ENCODE data around the gene NRDC.

The NRDC gene

GRCh38 chr1:51839094-51839493 is 39.4 kb downstream of the NRDC start:
- DNase-seq (ENCODE audit: low spot score), result no peak
- Histone ChIP-seq H3K14ac (ENCODE audit: low read length) (no peak overlapping the region), H2AFZ (ENCODE audit: low read length) (no peak overlapping the region), H3K79me1 (ENCODE audit: low read depth, low read length) (no peaks in the 10 kb centered on the region), H2BK15ac (ENCODE audit: low read length) (no peak overlapping the region), H3K27ac (replicated peaks; ENCODE audit: low read length) (no peak overlapping the region), H3K18ac (ENCODE audit: low read length) (no peak overlapping the region), H3K9me3 (replicated peaks in 1 of 2; ENCODE audit: control insufficient read depth in 2 of 2, insufficient read depth in 1 of 2, low read depth in 1 of 2, low read length in 2 of 2) (no peaks in the 10 kb centered on the region), H3K4me2 (ENCODE audit: insufficient read depth, low read length, poor library complexity, severe bottlenecking) (no peak overlapping the region), H2AK5ac (ENCODE audit: low read depth, low read length) (no peak overlapping the region), H3K4me1 (ENCODE audit: control insufficient read depth in 2 of 2, insufficient read depth in 1 of 2, low read depth in 1 of 2, low read length in 2 of 2) (peaks cover 0 to 2% of the 10 kb centered on the region in 2 donors), H3K4ac (ENCODE audit: low read length) (no peak overlapping the region), H3K36me3 (replicated peaks in 1 of 2; ENCODE audit: control insufficient read depth in 2 of 2, insufficient read depth in 2 of 2, low read length in 2 of 2) (peaks cover 2 to 59% of the 10 kb centered on the region in 2 donors), H3K27me3 (ENCODE audit: control insufficient read depth in 3 of 3, insufficient read depth in 3 of 3, low read depth in 1 of 3, low read length in 3 of 3) (no peaks in the 10 kb centered on the region), H4K91ac (ENCODE audit: low read depth, low read length, poor library complexity) (no peak overlapping the region), H2BK12ac (ENCODE audit: low read length) (no peak overlapping the region), H2BK5ac (ENCODE audit: low read length) (no peak overlapping the region), H2BK120ac (ENCODE audit: low read depth, low read length) (no peak overlapping the region), H4K8ac (ENCODE audit: low read depth, low read length) (no peak overlapping the region), H3K4me3 (ENCODE audit: low read length in 2 of 2) (no peak overlapping the region), H3K9ac (ENCODE audit: low read depth, low read length, poor library complexity) (no peak overlapping the region), H3K23ac (ENCODE audit: low read depth, low read length, poor library complexity) (no peak overlapping the region)
- WGBS, 2 donors (ENCODE audit: extremely low coverage in 2 of 2, insufficient read length in 2 of 2, insufficient replicate concordance in 1 of 2), result no CpG with 5 or more reads among the region's 1 CpG

DNA sequence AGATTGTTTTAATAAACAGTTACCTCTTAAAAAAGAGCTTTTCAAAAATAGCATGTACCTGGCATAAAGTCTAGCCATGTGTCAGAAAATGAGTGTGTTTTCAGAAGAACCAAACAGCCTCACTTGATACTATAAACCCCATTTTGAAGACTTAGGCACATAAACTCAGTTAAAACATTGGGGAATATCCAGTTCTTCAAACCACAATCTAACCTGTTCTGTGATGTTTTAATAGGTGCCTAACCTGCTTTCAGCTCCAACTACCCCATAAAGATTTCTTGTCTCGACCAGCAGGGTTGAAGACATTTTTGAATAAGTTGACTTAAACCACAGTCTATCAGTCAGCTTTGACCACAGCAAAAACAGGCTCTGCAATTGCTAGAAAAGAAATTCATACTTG is 41.3 kb downstream of the NRDC start:
- Histone ChIP-seq H4K91ac (ENCODE audit: low read depth, low read length, poor library complexity) (no peak overlapping the region), H2BK120ac (ENCODE audit: low read depth, low read length) (no peak overlapping the region), H4K8ac (ENCODE audit: low read depth, low read length) (no peak overlapping the region), H3K9me3 (replicated peaks in 1 of 2; ENCODE audit: control insufficient read depth in 2 of 2, insufficient read depth in 1 of 2, low read depth in 1 of 2, low read length in 2 of 2) (no peaks in the 10 kb centered on the region), H3K27me3 (ENCODE audit: control insufficient read depth in 3 of 3, insufficient read depth in 3 of 3, low read depth in 1 of 3, low read length in 3 of 3) (no peaks in the 10 kb centered on the region), H3K79me1 (ENCODE audit: low read depth, low read length) (no peaks in the 10 kb centered on the region), H3K4me2 (ENCODE audit: insufficient read depth, low read length, poor library complexity, severe bottlenecking) (no peak overlapping the region), H2BK12ac (ENCODE audit: low read length) (no peak overlapping the region), H2BK5ac (ENCODE audit: low read length) (no peak overlapping the region), H3K36me3 (replicated peaks in 1 of 2; ENCODE audit: control insufficient read depth in 2 of 2, insufficient read depth in 2 of 2, low read length in 2 of 2) (peaks cover 6 to 77% of the 10 kb centered on the region in 2 donors), H3K4ac (ENCODE audit: low read length) (no peak overlapping the region), H3K14ac (ENCODE audit: low read length) (no peak overlapping the region), H2AFZ (ENCODE audit: low read length) (no peak overlapping the region), H3K23ac (ENCODE audit: low read depth, low read length, poor library complexity) (no peak overlapping the region), H2AK5ac (ENCODE audit: low read depth, low read length) (no peak overlapping the region), H2BK15ac (ENCODE audit: low read length) (no peak overlapping the region), H3K4me1 (ENCODE audit: control insufficient read depth in 2 of 2, insufficient read depth in 1 of 2, low read depth in 1 of 2, low read length in 2 of 2) (no peaks in the 10 kb centered on the region), H3K9ac (ENCODE audit: low read depth, low read length, poor library complexity) (no peak overlapping the region), H3K4me3 (ENCODE audit: low read length in 2 of 2) (no peak overlapping the region), H3K18ac (ENCODE audit: low read length) (no peak overlapping the region), H3K27ac (replicated peaks; ENCODE audit: low read length) (no peak overlapping the region)
- no CpG with 5 or more reads among the region's 1 CpG for WGBS, 2 donors (ENCODE audit: extremely low coverage in 2 of 2, insufficient read length in 2 of 2, insufficient replicate concordance in 1 of 2)
- DNase-seq (ENCODE audit: low spot score), result no peak

DNA sequence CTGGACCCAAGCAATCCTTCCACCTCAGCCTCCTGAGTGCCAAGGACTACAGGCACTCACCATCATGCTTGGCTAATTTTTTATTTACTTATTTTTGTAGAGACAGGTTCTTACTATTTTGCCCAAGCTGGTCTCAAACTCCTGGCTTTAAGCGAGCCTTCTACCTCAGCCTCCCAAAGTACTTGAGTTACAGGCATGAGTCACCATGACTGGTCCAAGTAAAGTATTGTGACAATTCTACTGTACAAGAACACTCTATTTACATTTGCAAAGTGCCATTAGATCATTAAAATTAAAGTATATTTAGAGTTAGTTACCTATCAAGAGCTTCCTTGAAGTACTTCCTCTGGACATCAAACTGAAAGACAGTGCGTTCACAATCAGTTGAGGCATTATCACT is 44.8 kb downstream of the NRDC start:
- Histone ChIP-seq H3K18ac (ENCODE audit: low read length) (no peak overlapping the region), H2BK15ac (ENCODE audit: low read length) (no peak overlapping the region), H3K4me3 (ENCODE audit: low read length in 2 of 2) (no peak overlapping the region), H3K14ac (ENCODE audit: low read length) (no peak overlapping the region), H3K9ac (ENCODE audit: low read depth, low read length, poor library complexity) (no peak overlapping the region), H3K4ac (ENCODE audit: low read length) (no peak overlapping the region), H3K79me1 (ENCODE audit: low read depth, low read length) (no peaks in the 10 kb centered on the region), H2AK5ac (ENCODE audit: low read depth, low read length) (no peak overlapping the region), H3K27ac (replicated peaks; ENCODE audit: low read length) (no peak overlapping the region), H3K23ac (ENCODE audit: low read depth, low read length, poor library complexity) (no peak overlapping the region), H2BK12ac (ENCODE audit: low read length) (no peak overlapping the region), H3K4me1 (ENCODE audit: control insufficient read depth in 2 of 2, insufficient read depth in 1 of 2, low read depth in 1 of 2, low read length in 2 of 2) (no peaks in the 10 kb centered on the region), H2AFZ (ENCODE audit: low read length) (no peak overlapping the region), H4K91ac (ENCODE audit: low read depth, low read length, poor library complexity) (no peak overlapping the region), H3K9me3 (replicated peaks in 1 of 2; ENCODE audit: control insufficient read depth in 2 of 2, insufficient read depth in 1 of 2, low read depth in 1 of 2, low read length in 2 of 2) (peaks cover 2 to 17% of the 10 kb centered on the region in 2 donors), H3K4me2 (ENCODE audit: insufficient read depth, low read length, poor library complexity, severe bottlenecking) (no peak overlapping the region), H2BK5ac (ENCODE audit: low read length) (no peak overlapping the region), H3K27me3 (ENCODE audit: control insufficient read depth in 3 of 3, insufficient read depth in 3 of 3, low read depth in 1 of 3, low read length in 3 of 3) (no peaks in the 10 kb centered on the region), H4K8ac (ENCODE audit: low read depth, low read length) (no peak overlapping the region), H3K36me3 (replicated peaks in 1 of 2; ENCODE audit: control insufficient read depth in 2 of 2, insufficient read depth in 2 of 2, low read length in 2 of 2) (peaks cover 11 to 88% of the 10 kb centered on the region in 2 donors), H2BK120ac (ENCODE audit: low read depth, low read length) (no peak overlapping the region)
- no peak for DNase-seq (ENCODE audit: low spot score)
- WGBS, 2 donors (ENCODE audit: extremely low coverage in 2 of 2, insufficient read length in 2 of 2, insufficient replicate concordance in 1 of 2), result no CpG with 5 or more reads among the region's 2 CpGs

GRCh38 chr1:51829058-51829457 is 49.5 kb downstream of the NRDC start:
- Histone ChIP-seq H3K36me3 (replicated peaks in 1 of 2; ENCODE audit: control insufficient read depth in 2 of 2, insufficient read depth in 2 of 2, low read length in 2 of 2) (peaks cover 9 to 88% of the 10 kb centered on the region in 2 donors), H2BK12ac (ENCODE audit: low read length) (no peak overlapping the region), H3K27ac (replicated peaks; ENCODE audit: low read length) (no peak overlapping the region), H3K4me3 (ENCODE audit: low read length in 2 of 2) (no peak overlapping the region), H2BK120ac (ENCODE audit: low read depth, low read length) (no peak overlapping the region), H3K23ac (ENCODE audit: low read depth, low read length, poor library complexity) (no peak overlapping the region), H3K79me1 (ENCODE audit: low read depth, low read length) (no peaks in the 10 kb centered on the region), H2BK5ac (ENCODE audit: low read length) (no peak overlapping the region), H2AK5ac (ENCODE audit: low read depth, low read length) (no peak overlapping the region), H3K18ac (ENCODE audit: low read length) (no peak overlapping the region), H3K27me3 (ENCODE audit: control insufficient read depth in 3 of 3, insufficient read depth in 3 of 3, low read depth in 1 of 3, low read length in 3 of 3) (no peaks in the 10 kb centered on the region), H3K9ac (ENCODE audit: low read depth, low read length, poor library complexity) (no peak overlapping the region), H2AFZ (ENCODE audit: low read length) (no peak overlapping the region), H2BK15ac (ENCODE audit: low read length) (no peak overlapping the region), H3K4me2 (ENCODE audit: insufficient read depth, low read length, poor library complexity, severe bottlenecking) (no peak overlapping the region), H4K91ac (ENCODE audit: low read depth, low read length, poor library complexity) (no peak overlapping the region), H4K8ac (ENCODE audit: low read depth, low read length) (no peak overlapping the region), H3K14ac (ENCODE audit: low read length) (no peak overlapping the region), H3K4me1 (ENCODE audit: control insufficient read depth in 2 of 2, insufficient read depth in 1 of 2, low read depth in 1 of 2, low read length in 2 of 2) (no peaks in the 10 kb centered on the region), H3K4ac (ENCODE audit: low read length) (no peak overlapping the region), H3K9me3 (replicated peaks in 1 of 2; ENCODE audit: control insufficient read depth in 2 of 2, insufficient read depth in 1 of 2, low read depth in 1 of 2, low read length in 2 of 2) (peaks cover 2 to 17% of the 10 kb centered on the region in 2 donors)
- DNase-seq (ENCODE audit: low spot score), result no peak
- WGBS, 2 donors (ENCODE audit: extremely low coverage in 2 of 2, insufficient read length in 2 of 2, insufficient replicate concordance in 1 of 2), result no CpG with 5 or more reads among the region's 2 CpGs

Measured in neuronal stem cell (in vitro differentiated cells).